Endothelial cell of umbilical vein (primary cell): ENCODE results near the gene GPD1. TPM values are rescaled to one million over a fixed set of nuclear protein-coding genes. Genes with fewer than 3 reads are reported as not detected.

Experiments
- BruUV-seq: library from RNA; stranded (reverse); fragments of 400-500 nt; replicated peaks from 2 replicates; lab custom pipeline; 2021; lab: Mats Ljungman, UMichigan
- CTCF ChIA-PET: fragments of 300-600, 350-600 bp; sonication (Branson Sonifier 250); formaldehyde crosslinking; loops from one replicate; lab custom pipeline; 2021; ENCODE audit warnings: antibody characterized with exemption, inconsistent platforms; lab: Charles Lee
- POLR2A ChIA-PET: fragments of 300-600, 350-600 bp; sonication (Branson Sonifier 250); formaldehyde crosslinking; loops from one replicate; lab custom pipeline; 2021; ENCODE audit warnings: antibody characterized with exemption, inconsistent platforms; lab: Charles Lee
- DNase-seq: peaks from one replicate; pipeline ENCODE4 v3.0.0-alpha.2; 2011; ENCODE audit warnings: low read depth, low spot score
- FAIRE-seq: peaks from 2 replicates; lab custom pipeline; 2011; peaks lifted over from hg19 to GRCh38; lab: Jason Lieb, UNC
- H2AFZ ChIP-seq: 2 replicates; pipeline ENCODE4 v1.6.0; 2012; ENCODE audit warnings: low read depth, low read length, control low read depth, inconsistent platforms
- H3K27ac ChIP-seq: 2 replicates; pipeline ENCODE4 v1.5.1; 2011; ENCODE audit warnings: low read depth, mild to moderate bottlenecking, control low read depth, low read length, moderate library complexity; ENCODE audit not compliant: insufficient read depth
- H3K27me3 ChIP-seq, 2 experiments: 2 replicates each; pipeline versions ENCODE4 v1.6.0 to v1.6.1; 2011; ENCODE audit warnings: low read length in 2 of 2, mixed read lengths in 1 of 2; ENCODE audit not compliant: control insufficient read depth in 2 of 2, insufficient read depth in 2 of 2
- H3K36me3 ChIP-seq, 2 experiments: 2 replicates in 1 of 2; 3 replicates in 1 of 2; pipeline ENCODE4 v1.5.1; 2011; ENCODE audit warnings: low read length in 2 of 2, mild to moderate bottlenecking in 1 of 2, moderate library complexity in 1 of 2; ENCODE audit not compliant: control insufficient read depth in 2 of 2, insufficient read depth in 2 of 2; ENCODE audit errors: extremely low read depth in 1 of 2
- H3K4me1 ChIP-seq: 3 replicates; pipeline ENCODE4 v1.5.1; 2011; ENCODE audit warnings: mild to moderate bottlenecking, low read length; ENCODE audit not compliant: control insufficient read depth, insufficient read depth; ENCODE audit errors: extremely low read depth
- H3K4me2 ChIP-seq: 2 replicates; pipeline ENCODE4 v1.6.1; 2011; ENCODE audit warnings: low read length, control low read depth, mixed read lengths; ENCODE audit not compliant: insufficient read depth
- H3K4me3 ChIP-seq, 3 experiments: fragments of 200-600 bp in 1 of 3; sonication (generic), shearing (Covaris generic) in 1 of 3; replicated peaks in 1 of 3; 2 replicates each; pipeline ENCODE4 v1.5.1; 2011 to 2016; ENCODE audit warnings: control low read depth in 3 of 3, low read length in 3 of 3, mild to moderate bottlenecking in 2 of 3, inconsistent platforms in 1 of 3, low read depth in 1 of 3, moderate library complexity in 1 of 3; ENCODE audit not compliant: insufficient read depth in 1 of 3
- H3K79me2 ChIP-seq: 2 replicates; pipeline ENCODE4 v1.6.0; 2012; ENCODE audit warnings: low read length, inconsistent platforms; ENCODE audit not compliant: control insufficient read depth, insufficient read depth
- H3K9ac ChIP-seq: replicated peaks from 2 replicates; pipeline ENCODE3; 2011; ENCODE audit warnings: low read length, control low read depth; ENCODE audit not compliant: insufficient read depth; ENCODE audit errors: extremely low read depth
- H3K9me1 ChIP-seq: replicated peaks from 3 replicates; pipeline ENCODE4 v1.6.0; 2011; ENCODE audit warnings: mild to moderate bottlenecking, low read length; ENCODE audit not compliant: control insufficient read depth, insufficient read depth; ENCODE audit errors: extremely low read depth
- H3K9me3 ChIP-seq: replicated peaks from 2 replicates; pipeline ENCODE4 v1.5.1; 2012; ENCODE audit warnings: low read length, inconsistent platforms; ENCODE audit not compliant: control insufficient read depth, insufficient read depth
- H4K20me1 ChIP-seq: replicated peaks from 2 replicates; pipeline ENCODE3; 2011; ENCODE audit warnings: mild to moderate bottlenecking, low read length; ENCODE audit not compliant: control insufficient read depth, insufficient read depth; ENCODE audit errors: extremely low read depth
- CTCF ChIP-seq, 2 donors: IDR thresholded peaks; 1 replicate in 1 of 2; 2 replicates in 1 of 2; pipeline ENCODE4 v1.5.1; 2011; ENCODE audit warnings: low read length in 2 of 2, mild to moderate bottlenecking in 2 of 2, moderate library complexity in 2 of 2, control low read depth in 1 of 2, inconsistent platforms in 1 of 2, low read depth in 1 of 2; ENCODE audit not compliant: insufficient read depth in 1 of 2; ENCODE audit errors: extremely low read depth in 1 of 2
- EZH2 ChIP-seq: IDR thresholded peaks from 2 replicates; pipeline ENCODE4 v1.6.1; 2012; ENCODE audit warnings: borderline replicate concordance, low read depth, mild to moderate bottlenecking, moderate library complexity, low read length, inconsistent platforms; ENCODE audit not compliant: severe bottlenecking
- FOS ChIP-seq: IDR thresholded peaks from 2 replicates; pipeline ENCODE4 v1.6.1; 2011; ENCODE audit warnings: mild to moderate bottlenecking, low read length, moderate library complexity, borderline replicate concordance; ENCODE audit not compliant: insufficient read depth
- GATA2 ChIP-seq: IDR thresholded peaks from 2 replicates; pipeline ENCODE4 v1.7.0; 2011; ENCODE audit warnings: low read depth, mild to moderate bottlenecking, moderate library complexity, mixed read lengths, low read length; ENCODE audit not compliant: insufficient read length, insufficient read depth
- JUN ChIP-seq: IDR thresholded peaks from 2 replicates; pipeline ENCODE4 v1.6.1; 2011; ENCODE audit warnings: borderline replicate concordance, low read depth; ENCODE audit not compliant: insufficient read length, insufficient read depth
- MAX ChIP-seq: IDR thresholded peaks from 2 replicates; pipeline ENCODE4 v1.6.1; 2011; ENCODE audit not compliant: insufficient read depth, insufficient read length
- MYC ChIP-seq: IDR thresholded peaks from one replicate; pipeline ENCODE4 v1.6.1; 2011; ENCODE audit warnings: mild to moderate bottlenecking, low read depth, low read length
- POLR2A ChIP-seq: IDR thresholded peaks from 2 replicates; pipeline ENCODE4 v1.6.1; 2012; ENCODE audit warnings: low read depth, mild to moderate bottlenecking, control low read depth, low read length
- POLR2AphosphoS5 ChIP-seq: IDR thresholded peaks from 2 replicates; pipeline ENCODE4 v1.6.1; 2012; ENCODE audit warnings: low read depth, mild to moderate bottlenecking, control low read depth, low read length, moderate library complexity; ENCODE audit not compliant: insufficient read depth
- dilution Hi-C: fragments of 300-500 bp; cut with MboI; formaldehyde crosslinking; loops from one replicate; pipeline ENCODE4 v1.15.0; 2019; ENCODE audit warnings: low sequenced_read_pairs; ENCODE audit not compliant: extremely low pct_ligation_motif_present
- intact Hi-C: fragments of 100-400 bp; cut with micrococcal nuclease; formaldehyde crosslinking; loops from one replicate; pipeline ENCODE4 v1.10.0; 2022
- polyA plus RNA-seq, 4 experiments: library from polyadenylated mRNA; depleted of rRNA in 3 of 4; stranded (reverse) in 3 of 4; unstranded in 1 of 4; fragments of >200 nt; gene quantifications; 2 replicates each; pipeline versions ENCODE4 v1.2.1 to v1.2.3, GENCODE V29; 2011 to 2012; ENCODE audit warnings: missing spikeins in 1 of 4
- total RNA-seq: library from RNA; stranded (reverse); gene quantifications from 2 replicates; pipeline ENCODE4 v1.2.3, GENCODE V29; 2021

Gene GPD1
- total and polyA plus RNA-seq, 2 donors (not counting 3 experiments of a cell fraction or from before 2014, with no cell fraction given), result 0.07 TPM; not detected in 1

GRCh38 chr12:50117057-50117622 lies 13.3 kb downstream of the GPD1 start:
- Histone ChIP-seq H3K9me3 (no peaks in the 10 kb centered on the region), H3K27ac (no peak overlapping the region), H3K9me1 (no peaks in the 10 kb centered on the region), H3K36me3 (peaks cover 0 to 6% of the 10 kb centered on the region in 2 experiments), H4K20me1 (no peaks in the 10 kb centered on the region), H3K9ac (no peak overlapping the region), H3K4me2 (no peak overlapping the region), H3K27me3 (no peaks in the 10 kb centered on the region), H3K4me1 (peaks cover 3% of the 10 kb centered on the region), H2AFZ (no peak overlapping the region), H3K79me2 (peaks cover 9% of the 10 kb centered on the region), H3K4me3 (no peak overlapping the region)
- POLR2A ChIA-PET, result no interaction called here
- no peak for FAIRE-seq
- TF ChIP-seq FOS (no peak), GATA2 (no peak), JUN (no peak), CTCF (IDR thresholded peaks at IDR 0.05; ENCODE audit: extremely low read depth in 1 of 2, insufficient read depth in 1 of 2, low read depth in 1 of 2, low read length in 2 of 2) (no peak), MAX (no peak), POLR2A (no peak), EZH2 (no peak), MYC (no peak), POLR2AphosphoS5 (no peak)
- CTCF ChIA-PET, result interaction anchor here (1.0 to 1.5 kb wide), 3 partner anchors 12 to 59 kb away, joined by 3 to 10 read pairs (median 3); partner anchors contain the start of gene SMARCD1
- no peak for DNase-seq
- no TSS peak for BruUV-seq
- intact Hi-C loops, result no loop called here
- dilution Hi-C loops, result no loop called here
